Measurements from ENCODE around the gene TMPRSS6. TPM values are rescaled to one million over a fixed set of nuclear protein-coding genes. Genes with fewer than 3 reads are reported as not detected.
A peak's percentile ranks its signal among the peaks of the same experiment; 100 is the strongest.

Gene TMPRSS6
- total RNA-seq, 1 donor from 2014 or later = not detected

- DNase-seq (ENCODE audit: low read depth, low spot score) = no peak
Measured at GRCh38 chr22:37052386-37053309, 56.9 kb downstream of the TMPRSS6 start.

GRCh38 chr22:37051391-37052385 lies 57.8 kb downstream of the TMPRSS6 start, which contains the start of gene KCTD17:
Gene KCTD17 (plus strand): TSS chr22:37051742. CDS start chr22:37051761, 19 bp downstream.
- peak; percentile 10 for DNase-seq (ENCODE audit: low read depth, low spot score)

GRCh38 chr22:37050913-37051312 lies 58.6 kb downstream of the TMPRSS6 start:
- DNase-seq (ENCODE audit: low read depth, low spot score) = no peak

- DNase-seq (ENCODE audit: low read depth, low spot score) = no peak
Measured at GRCh38 chr22:37049224-37049623, 60.3 kb downstream of the TMPRSS6 start.

GRCh38 chr22:37048133-37048532 lies 61.4 kb downstream of the TMPRSS6 start:
- DNase-seq (ENCODE audit: low read depth, low spot score) = no peak

GRCh38 chr22:37047006-37047405 lies 62.5 kb downstream of the TMPRSS6 start:
- DNase-seq (ENCODE audit: low read depth, low spot score) = no peak

- no peak for DNase-seq (ENCODE audit: low read depth, low spot score)
Measured at GRCh38 chr22:37046589-37046988, 62.9 kb downstream of the TMPRSS6 start.

- no peak for DNase-seq (ENCODE audit: low read depth, low spot score)
Measured at GRCh38 chr22:37045958-37046357, 63.6 kb downstream of the TMPRSS6 start.

GRCh38 chr22:37044634-37045625 lies 64.6 kb downstream of the TMPRSS6 start:
- no peak for DNase-seq (ENCODE audit: low read depth, low spot score)

GRCh38 chr22:37043828-37044538 lies 65.5 kb downstream of the TMPRSS6 start:
- DNase-seq (ENCODE audit: low read depth, low spot score) = no peak

- no peak for DNase-seq (ENCODE audit: low read depth, low spot score)
Measured at GRCh38 chr22:37043209-37043827, 66.2 kb downstream of the TMPRSS6 start.

- DNase-seq (ENCODE audit: low read depth, low spot score) = no peak
Measured at GRCh38 chr22:37039466-37039865, 70.0 kb downstream of the TMPRSS6 start.

GRCh38 chr22:37037669-37038068 lies 71.8 kb downstream of the TMPRSS6 start:
- no peak for DNase-seq (ENCODE audit: low read depth, low spot score)

GRCh38 chr22:37036655-37037377 lies 72.7 kb downstream of the TMPRSS6 start:
- no peak for DNase-seq (ENCODE audit: low read depth, low spot score)

GRCh38 chr22:37033605-37034430 lies 75.7 kb downstream of the TMPRSS6 start:
- no peak for DNase-seq (ENCODE audit: low read depth, low spot score)

- no peak for DNase-seq (ENCODE audit: low read depth, low spot score)
Measured at GRCh38 chr22:37032535-37033460, 76.7 kb downstream of the TMPRSS6 start.

GRCh38 chr22:37032134-37032534 lies 77.4 kb downstream of the TMPRSS6 start:
- no peak for DNase-seq (ENCODE audit: low read depth, low spot score)
